WTC11 (cell line): ENCODE results near the gene SETD7. TPM values are rescaled to one million over a fixed set of nuclear protein-coding genes. Genes with fewer than 3 reads are reported as not detected.

Source experiments
- ATAC-seq: fragments of 200-7000 bp; cut with Tn5 transposase; 2 replicates; pipeline ENCODE4 v1.10.0; 2021; ENCODE audit warnings: mild to moderate bottlenecking, moderate library complexity
- CTCF ChIA-PET: fragments of 300-600 bp; sonication (Branson Sonifier 250); formaldehyde crosslinking; loops from one replicate; lab custom pipeline; 2021; ENCODE audit warnings: antibody characterized with exemption; lab: Charles Lee
- POLR2A ChIA-PET: fragments of 350-600 bp; sonication (Branson Sonifier 250); formaldehyde crosslinking; loops from one replicate; lab custom pipeline; 2021; ENCODE audit warnings: antibody characterized with exemption; lab: Charles Lee
- DNase-seq: peaks from one replicate; pipeline ENCODE4 v3.0.0; 2021; ENCODE audit warnings: low spot score
- H3K27ac Mint-ChIP-seq: 2 replicates; pipeline ENCODE4 v1.8.0; 2021; ENCODE audit warnings: mixed read lengths
- H3K27me3 Mint-ChIP-seq: 2 replicates; pipeline ENCODE4 v1.8.0; 2021; ENCODE audit warnings: low read depth, mild to moderate bottlenecking, moderate library complexity, mixed read lengths
- H3K36me3 Mint-ChIP-seq: 2 replicates; pipeline ENCODE4 v1.8.0; 2021; ENCODE audit warnings: mixed read lengths
- H3K4me1 Mint-ChIP-seq: 2 replicates; pipeline ENCODE4 v1.8.0; 2022; ENCODE audit warnings: mixed read lengths
- H3K4me3 Mint-ChIP-seq: 2 replicates; pipeline ENCODE4 v1.8.0; 2021; ENCODE audit warnings: mild to moderate bottlenecking, moderate library complexity, mixed read lengths
- H3K9me3 Mint-ChIP-seq: 2 replicates; pipeline ENCODE4 v1.8.0; 2021; ENCODE audit warnings: mixed read lengths
- AFF4 ChIP-seq: sonication (generic); formaldehyde crosslinking; IDR thresholded peaks from 2 replicates; pipeline ENCODE4 v1.8.1; 2023; ENCODE audit warnings: mild to moderate bottlenecking, missing genetic modification reagents, borderline replicate concordance
- ARID4B ChIP-seq: sonication (generic); formaldehyde crosslinking; IDR thresholded peaks from 2 replicates; pipeline ENCODE4 v1.8.0; 2023; ENCODE audit warnings: missing genetic modification reagents, mild to moderate bottlenecking, borderline replicate concordance
- ATF6 ChIP-seq: sonication (generic); formaldehyde crosslinking; IDR thresholded peaks from 2 replicates; pipeline ENCODE4 v1.8.1; 2023; ENCODE audit warnings: mild to moderate bottlenecking, missing genetic modification reagents
- E2F1 ChIP-seq: sonication (generic); formaldehyde crosslinking; IDR thresholded peaks from 2 replicates; pipeline ENCODE4 v1.8.0; 2022; ENCODE audit warnings: mild to moderate bottlenecking, missing genetic modification reagents
- E2F5 ChIP-seq: sonication (generic); formaldehyde crosslinking; IDR thresholded peaks from 2 replicates; pipeline ENCODE4 v1.8.1; 2022; ENCODE audit warnings: mild to moderate bottlenecking, moderate library complexity, missing genetic modification reagents
- EMX1 ChIP-seq: fragments of 250-450 bp; sonication (Bioruptor Pico); IDR thresholded peaks from 2 replicates; pipeline ENCODE4 v1.8.0; 2021; ENCODE audit warnings: mild to moderate bottlenecking
- ERG ChIP-seq: fragments of 250-450 bp; sonication (Bioruptor Pico); IDR thresholded peaks from 2 replicates; pipeline ENCODE4 v1.8.0; 2021; ENCODE audit warnings: mild to moderate bottlenecking
- IRF2 ChIP-seq: sonication (generic); formaldehyde crosslinking; IDR thresholded peaks from 2 replicates; pipeline ENCODE4 v1.8.0; 2022; ENCODE audit warnings: low read depth, missing genetic modification reagents, borderline replicate concordance
- JUN ChIP-seq: sonication (generic); formaldehyde crosslinking; IDR thresholded peaks from 2 replicates; pipeline ENCODE4 v1.8.0; 2023; ENCODE audit warnings: mild to moderate bottlenecking, missing genetic modification reagents
- MXD4 ChIP-seq: fragments of 250-450 bp; sonication (Bioruptor Pico); IDR thresholded peaks from 2 replicates; pipeline ENCODE4 v1.8.0; 2021; ENCODE audit warnings: mild to moderate bottlenecking, moderate library complexity, borderline replicate concordance
- MYBL2 ChIP-seq: sonication (generic); formaldehyde crosslinking; IDR thresholded peaks from 2 replicates; pipeline ENCODE4 v1.8.1; 2023; ENCODE audit warnings: mild to moderate bottlenecking, moderate library complexity, missing genetic modification reagents
- NFATC4 ChIP-seq: fragments of 250-450 bp; sonication (Bioruptor Pico); IDR thresholded peaks from 2 replicates; pipeline ENCODE4 v1.9.0; 2021; ENCODE audit warnings: mild to moderate bottlenecking
- NFYB ChIP-seq: sonication (generic); formaldehyde crosslinking; conservative IDR thresholded peaks from 2 replicates; pipeline ENCODE4 v1.8.0; 2022; ENCODE audit warnings: low read depth, missing genetic modification reagents
- TCF7 ChIP-seq: sonication (generic); formaldehyde crosslinking; IDR thresholded peaks from 2 replicates; pipeline ENCODE4 v1.8.0; 2022; ENCODE audit warnings: mild to moderate bottlenecking, low read depth, missing genetic modification reagents, moderate library complexity
- TP53 ChIP-seq: sonication (generic); formaldehyde crosslinking; IDR thresholded peaks from 2 replicates; pipeline ENCODE4 v1.8.1; 2023; ENCODE audit warnings: mild to moderate bottlenecking, missing genetic modification reagents
- ZBTB43 ChIP-seq: sonication (generic); formaldehyde crosslinking; IDR thresholded peaks from 2 replicates; pipeline ENCODE4 v1.8.1; 2023; ENCODE audit warnings: mild to moderate bottlenecking, missing genetic modification reagents
- ZNF281 ChIP-seq: sonication (generic); formaldehyde crosslinking; IDR thresholded peaks from 2 replicates; pipeline ENCODE4 v1.8.0; 2023; ENCODE audit warnings: mild to moderate bottlenecking, missing genetic modification reagents
- total RNA-seq: library from RNA; stranded (reverse); gene quantifications from 3 replicates; pipeline ENCODE4 v1.2.3, GENCODE V29; 2021

Gene SETD7
- total RNA-seq, 1 experiment from 2014 or later, result 5.6 TPM

- DNase-seq (no peak), ATAC-seq (no peak)
- no peak overlapping the region for H3K27ac Mint-ChIP-seq
- H3K27me3 Mint-ChIP-seq, result peaks cover 39% of the 10 kb centered on the region
- H3K4me1 Mint-ChIP-seq, result peaks cover 16% of the 10 kb centered on the region
- H3K9me3 Mint-ChIP-seq, result no peaks in the 10 kb centered on the region
- ChIA-PET POLR2A (no interaction called here), CTCF (interaction anchor here (0.9 to 2.6 kb wide), 4 partner anchors 12 to 74 kb away, joined by 3 to 8 read pairs (median 4); no protein-coding TSS in a partner anchor)
- no peak overlapping the region for H3K4me3 Mint-ChIP-seq
- H3K36me3 Mint-ChIP-seq, result no peaks in the 10 kb centered on the region
- TF ChIP-seq EMX1 (CRISPR knock-in tag) (no peak), NFYB (CRISPR knock-in tag) (no peak), TCF7 (CRISPR knock-in tag) (no peak), MYBL2 (no peak), ERG (no peak), ZBTB43 (CRISPR knock-in tag) (no peak), NFATC4 (CRISPR knock-in tag) (no peak), AFF4 (CRISPR knock-in tag) (no peak), ZNF281 (CRISPR knock-in tag) (no peak), TP53 (CRISPR knock-in tag) (no peak), IRF2 (no peak), E2F5 (CRISPR knock-in tag) (no peak), E2F1 (CRISPR knock-in tag) (no peak), MXD4 (CRISPR knock-in tag) (no peak), ATF6 (CRISPR knock-in tag) (no peak), JUN (no peak), ARID4B (CRISPR knock-in tag) (no peak)
Observed at GRCh38 chr4:139584013-139584412, 28.0 kb upstream of the SETD7 start.
